Breast epithelium (tissue), 3 donors: ENCODE results near the gene NME9.

Experiments used
- POLR2A ChIP-seq: fragments of 450-650 bp; IDR thresholded peaks from one replicate; pipeline ENCODE4 v1.6.1; 2016; ENCODE audit warnings: antibody characterized with exemption, mild to moderate bottlenecking, moderate library complexity
- TF ChIP-seq, protein P1 (sequence below), 3 donors: fragments of 450-650 bp; IDR thresholded peaks; one replicate each; pipeline ENCODE4 v1.5.1; 2016 to 2017; ENCODE audit warnings: antibody characterized with exemption in 3 of 3, mild to moderate bottlenecking in 3 of 3, moderate library complexity in 3 of 3

DNA sequence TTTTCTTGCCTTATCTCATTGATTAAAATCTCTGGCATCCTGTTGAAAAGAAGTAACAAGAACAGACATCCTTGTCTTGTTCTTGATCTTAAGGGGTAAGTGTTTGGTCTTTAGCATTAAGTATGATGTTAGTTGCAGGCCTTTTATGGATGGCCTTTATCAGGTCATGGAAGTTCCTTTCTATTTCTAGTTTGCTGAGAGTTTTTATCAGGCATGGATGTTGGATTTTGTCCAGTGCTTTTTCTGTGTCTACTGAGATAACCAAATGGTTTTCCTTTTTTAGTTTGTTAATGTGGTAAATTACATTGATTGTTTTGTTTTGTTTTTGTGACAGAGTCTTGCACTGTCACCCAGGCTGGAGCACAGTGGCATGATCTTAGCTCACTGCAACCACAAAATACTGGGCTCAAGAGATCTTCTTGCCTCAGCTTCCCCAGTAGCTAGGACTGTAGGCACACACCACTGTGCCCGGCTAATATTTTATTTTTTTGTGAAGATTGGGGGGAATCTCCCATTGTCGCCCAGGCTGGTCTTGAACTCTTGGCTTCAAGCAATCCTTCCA, 45.0 kb upstream of the NME9 start:
- TF ChIP-seq, protein P1, sequence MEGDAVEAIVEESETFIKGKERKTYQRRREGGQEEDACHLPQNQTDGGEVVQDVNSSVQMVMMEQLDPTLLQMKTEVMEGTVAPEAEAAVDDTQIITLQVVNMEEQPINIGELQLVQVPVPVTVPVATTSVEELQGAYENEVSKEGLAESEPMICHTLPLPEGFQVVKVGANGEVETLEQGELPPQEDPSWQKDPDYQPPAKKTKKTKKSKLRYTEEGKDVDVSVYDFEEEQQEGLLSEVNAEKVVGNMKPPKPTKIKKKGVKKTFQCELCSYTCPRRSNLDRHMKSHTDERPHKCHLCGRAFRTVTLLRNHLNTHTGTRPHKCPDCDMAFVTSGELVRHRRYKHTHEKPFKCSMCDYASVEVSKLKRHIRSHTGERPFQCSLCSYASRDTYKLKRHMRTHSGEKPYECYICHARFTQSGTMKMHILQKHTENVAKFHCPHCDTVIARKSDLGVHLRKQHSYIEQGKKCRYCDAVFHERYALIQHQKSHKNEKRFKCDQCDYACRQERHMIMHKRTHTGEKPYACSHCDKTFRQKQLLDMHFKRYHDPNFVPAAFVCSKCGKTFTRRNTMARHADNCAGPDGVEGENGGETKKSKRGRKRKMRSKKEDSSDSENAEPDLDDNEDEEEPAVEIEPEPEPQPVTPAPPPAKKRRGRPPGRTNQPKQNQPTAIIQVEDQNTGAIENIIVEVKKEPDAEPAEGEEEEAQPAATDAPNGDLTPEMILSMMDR (IDR thresholded peaks at IDR 0.05), result no peak
- no peak for TF ChIP-seq POLR2A
